CD8-positive, alpha-beta memory T cell (primary cell): ENCODE data around the gene SPDYE16. TPM values are rescaled to one million over a fixed set of nuclear protein-coding genes. Genes with fewer than 3 reads are reported as not detected.
"Not testable (repeated sequence)": the region's sequence is repeated elsewhere in the genome, so short reads cannot be mapped to it uniquely, and the experiment has no call there.

Experiments
- CTCF ChIA-PET: fragments of 350-600 bp; sonication (Branson Sonifier 250); formaldehyde crosslinking; loops from one replicate; lab custom pipeline; 2021; ENCODE audit warnings: antibody characterized with exemption; lab: Charles Lee
- POLR2A ChIA-PET: fragments of 350-600 bp; sonication (Branson Sonifier 250); formaldehyde crosslinking; loops from one replicate; lab custom pipeline; 2021; ENCODE audit warnings: antibody characterized with exemption; lab: Charles Lee
- DNase-seq, 5 donors: peaks; one replicate each; pipeline versions ENCODE4 v3.0.0 to v3.0.0-alpha.2; 2020 to 2022; ENCODE audit warnings: mixed read lengths in 1 of 5
- H3K27ac ChIP-seq: one replicate; pipeline ENCODE4 v1.7.0; 2013; ENCODE audit warnings: low read depth, mild to moderate bottlenecking, low read length, moderate library complexity
- H3K27me3 ChIP-seq: 2 replicates; pipeline ENCODE4 v1.7.0; 2013; ENCODE audit warnings: low read length, mild to moderate bottlenecking; ENCODE audit not compliant: insufficient read depth, poor library complexity, severe bottlenecking
- H3K36me3 ChIP-seq: 2 replicates; pipeline ENCODE4 v1.7.0; 2013; ENCODE audit warnings: mild to moderate bottlenecking, low read length, moderate library complexity; ENCODE audit not compliant: insufficient read depth
- H3K4me1 ChIP-seq: 2 replicates; pipeline ENCODE4 v1.7.0; 2013; ENCODE audit warnings: mild to moderate bottlenecking, low read length, moderate library complexity; ENCODE audit not compliant: insufficient read depth
- H3K4me3 ChIP-seq: 2 replicates; pipeline ENCODE4 v1.7.0; 2013; ENCODE audit warnings: mild to moderate bottlenecking, low read length
- H3K9me3 ChIP-seq: 2 replicates; pipeline ENCODE4 v1.7.0; 2013; ENCODE audit warnings: mild to moderate bottlenecking, low read length
- H3K27ac Mint-ChIP-seq, 8 donors: one replicate each; pipeline ENCODE4 v1.8.0; 2020 to 2021; ENCODE audit warnings: mixed read lengths in 8 of 8, mild to moderate bottlenecking in 6 of 8, inconsistent platforms in 3 of 8, moderate library complexity in 3 of 8
- H3K27me3 Mint-ChIP-seq, 2 donors: one replicate each; pipeline ENCODE4 v1.8.0; 2020 to 2021; ENCODE audit warnings: mixed read lengths in 2 of 2, mild to moderate bottlenecking in 1 of 2, moderate library complexity in 1 of 2
- H3K36me3 Mint-ChIP-seq, 3 donors: one replicate each; pipeline ENCODE4 v1.8.0; 2020 to 2021; ENCODE audit warnings: mixed read lengths in 3 of 3, inconsistent platforms in 1 of 3, mild to moderate bottlenecking in 1 of 3
- H3K4me1 Mint-ChIP-seq, 3 donors: one replicate each; pipeline ENCODE4 v1.8.0; 2020 to 2021; ENCODE audit warnings: mixed read lengths in 3 of 3, inconsistent platforms in 1 of 3, mild to moderate bottlenecking in 1 of 3
- H3K4me3 Mint-ChIP-seq, 7 donors: one replicate each; pipeline ENCODE4 v1.8.0; 2020 to 2021; ENCODE audit warnings: mixed read lengths in 7 of 7, mild to moderate bottlenecking in 6 of 7, moderate library complexity in 4 of 7, inconsistent platforms in 2 of 7
- H3K9me3 Mint-ChIP-seq, 5 donors: one replicate each; pipeline ENCODE4 v1.8.0; 2020 to 2022; ENCODE audit warnings: mixed read lengths in 5 of 5, mild to moderate bottlenecking in 3 of 5, moderate library complexity in 2 of 5, inconsistent platforms in 1 of 5
- polyA plus RNA-seq: library from polyadenylated mRNA; unstranded; fragments of 300-500 nt; fragmentation: Illumina TruSeq; gene quantifications from one replicate; pipeline ENCODE4 v1.2.3, GENCODE V29; 2021
- total RNA-seq, 2 experiments: library from RNA; stranded (reverse); gene quantifications; one replicate each; pipeline ENCODE4 v1.2.3, GENCODE V29; 2021

The SPDYE16 gene
- total and polyA plus RNA-seq, 3 experiments from 2014 or later, result 0.13 to 0.42 (median 0.20) TPM

- CTCF ChIA-PET, POLR2A ChIA-PET, H3K27me3 Mint-ChIP-seq, H3K4me3 Mint-ChIP-seq, H3K27me3 ChIP-seq, DNase-seq, H3K4me3 ChIP-seq, H3K4me1 ChIP-seq, H3K36me3 ChIP-seq, H3K9me3 ChIP-seq, H3K27ac Mint-ChIP-seq, H3K27ac ChIP-seq, H3K36me3 Mint-ChIP-seq, H3K9me3 Mint-ChIP-seq: not testable (repeated sequence)
- H3K4me1 Mint-ChIP-seq, result peaks cover 24 to 30% (median 26%) of the 10 kb centered on the region in 3 donors
Measured at GRCh38 chr7:76565001-76565400, 21.9 kb upstream of the SPDYE16 start.

- H3K4me3 ChIP-seq, CTCF ChIA-PET, H3K9me3 ChIP-seq, POLR2A ChIA-PET, H3K4me1 ChIP-seq, H3K27ac Mint-ChIP-seq, H3K9me3 Mint-ChIP-seq, H3K36me3 ChIP-seq, H3K27me3 ChIP-seq, H3K27me3 Mint-ChIP-seq, H3K27ac ChIP-seq, DNase-seq, H3K4me3 Mint-ChIP-seq: not testable (repeated sequence)
- peaks cover 4 to 22% (median 6%) of the 10 kb centered on the region in 3 donors for H3K36me3 Mint-ChIP-seq
- H3K4me1 Mint-ChIP-seq, result peaks cover 37 to 46% (median 45%) of the 10 kb centered on the region in 3 donors
Measured at GRCh38 chr7:76561342-76561741, 18.2 kb upstream of the SPDYE16 start.

- CTCF ChIA-PET, POLR2A ChIA-PET, H3K27me3 ChIP-seq, DNase-seq, H3K9me3 Mint-ChIP-seq, H3K27ac ChIP-seq, H3K4me3 Mint-ChIP-seq, H3K9me3 ChIP-seq, H3K27me3 Mint-ChIP-seq, H3K4me1 ChIP-seq, H3K36me3 ChIP-seq, H3K4me3 ChIP-seq: not testable (repeated sequence)
- H3K27ac Mint-ChIP-seq, result peak overlapping the region in 1 of 8 donors; percentile 56
- peaks cover 0 to 26% (median 4%) of the 10 kb centered on the region in 3 donors for H3K36me3 Mint-ChIP-seq
- peaks cover 39 to 47% (median 46%) of the 10 kb centered on the region in 3 donors for H3K4me1 Mint-ChIP-seq
Measured at GRCh38 chr7:76560157-76560556, 17.1 kb upstream of the SPDYE16 start.

- H3K4me3 Mint-ChIP-seq, H3K4me3 ChIP-seq, H3K27ac ChIP-seq, H3K9me3 Mint-ChIP-seq, H3K36me3 ChIP-seq, POLR2A ChIA-PET, DNase-seq, H3K27me3 Mint-ChIP-seq, H3K4me1 ChIP-seq, H3K9me3 ChIP-seq, CTCF ChIA-PET, H3K27me3 ChIP-seq: not testable (repeated sequence)
- peaks cover 0 to 28% (median 6%) of the 10 kb centered on the region in 3 donors for H3K36me3 Mint-ChIP-seq
- peaks cover 41 to 51% (median 50%) of the 10 kb centered on the region in 3 donors for H3K4me1 Mint-ChIP-seq
- peak overlapping the region in 1 of 8 donors; percentile 4 for H3K27ac Mint-ChIP-seq
Measured at GRCh38 chr7:76559685-76560084, 16.6 kb upstream of the SPDYE16 start.

GRCh38 chr7:76551992-76552391 is 8.9 kb upstream of the SPDYE16 start:
- H3K9me3 ChIP-seq, H3K27ac ChIP-seq, H3K27me3 Mint-ChIP-seq, H3K27me3 ChIP-seq, DNase-seq, H3K4me1 ChIP-seq, POLR2A ChIA-PET, H3K36me3 ChIP-seq, H3K9me3 Mint-ChIP-seq, H3K4me3 ChIP-seq, CTCF ChIA-PET: not testable (repeated sequence)
- H3K4me1 Mint-ChIP-seq, result peaks cover 22 to 45% (median 41%) of the 10 kb centered on the region in 3 donors
- peak overlapping the region in 1 of 7 donors; percentile 38 for H3K4me3 Mint-ChIP-seq
- H3K27ac Mint-ChIP-seq, result peak overlapping the region in 1 of 8 donors; percentile 23
- peaks cover 0 to 25% (median 7%) of the 10 kb centered on the region in 3 donors for H3K36me3 Mint-ChIP-seq

- Histone ChIP-seq H3K4me3 (peak overlapping the region; percentile 59), H3K27ac (peak overlapping the region; percentile 67)
- POLR2A ChIA-PET, H3K9me3 ChIP-seq, H3K4me1 ChIP-seq, H3K9me3 Mint-ChIP-seq, CTCF ChIA-PET, DNase-seq, H3K27me3 ChIP-seq, H3K36me3 ChIP-seq, H3K27me3 Mint-ChIP-seq: not testable (repeated sequence)
- H3K4me3 Mint-ChIP-seq, result peak overlapping the region; percentile 91 to 99 (median 92)
- peak overlapping the region; percentile 63 to 94 (median 88) for H3K27ac Mint-ChIP-seq
- peaks cover 0 to 18% (median 7%) of the 10 kb centered on the region in 3 donors for H3K36me3 Mint-ChIP-seq
- peaks cover 15 to 32% (median 28%) of the 10 kb centered on the region in 3 donors for H3K4me1 Mint-ChIP-seq
Measured at GRCh38 chr7:76549855-76550248, 6.8 kb upstream of the SPDYE16 start.

- H3K27me3 Mint-ChIP-seq, POLR2A ChIA-PET, H3K36me3 ChIP-seq, H3K4me1 ChIP-seq, H3K9me3 ChIP-seq, H3K9me3 Mint-ChIP-seq, CTCF ChIA-PET, H3K27me3 ChIP-seq: not testable (repeated sequence)
- H3K4me3 Mint-ChIP-seq, result peak overlapping the region; percentile 91 to 99 (median 92)
- peak; percentile 66 to 89 (median 82) for DNase-seq
- peak overlapping the region; percentile 81 to 94 (median 89) for H3K27ac Mint-ChIP-seq
- peaks cover 13 to 29% (median 26%) of the 10 kb centered on the region in 3 donors for H3K4me1 Mint-ChIP-seq
- Histone ChIP-seq H3K27ac (peak overlapping the region; percentile 67), H3K4me3 (peak overlapping the region; percentile 59)
- peaks cover 0 to 16% (median 5%) of the 10 kb centered on the region in 3 donors for H3K36me3 Mint-ChIP-seq
Measured at GRCh38 chr7:76549025-76549854, 6.1 kb upstream of the SPDYE16 start.

DNA sequence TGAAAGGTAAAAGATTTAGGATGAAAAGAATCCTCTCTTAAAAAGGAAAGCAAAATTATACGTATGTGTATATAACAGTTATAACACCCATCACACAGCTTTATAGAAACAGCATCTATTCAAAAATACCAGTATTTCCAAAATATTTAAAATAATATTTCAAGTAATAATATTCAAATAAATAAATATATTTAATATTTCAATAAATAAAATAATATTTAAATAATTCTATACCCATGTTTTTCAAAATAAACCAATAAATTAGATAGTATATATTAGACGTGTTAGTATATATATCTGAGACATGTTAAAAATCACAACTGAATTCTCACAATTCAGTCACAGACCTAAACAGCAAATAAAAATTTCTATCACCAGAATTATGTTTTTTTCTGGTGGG is 11.5 kb downstream of the SPDYE16 start:
- CTCF ChIA-PET, DNase-seq, H3K36me3 Mint-ChIP-seq, H3K4me1 Mint-ChIP-seq, H3K9me3 ChIP-seq, H3K27me3 ChIP-seq, H3K27ac ChIP-seq, H3K4me1 ChIP-seq, H3K9me3 Mint-ChIP-seq, H3K4me3 Mint-ChIP-seq, H3K27ac Mint-ChIP-seq, H3K27me3 Mint-ChIP-seq, H3K4me3 ChIP-seq, H3K36me3 ChIP-seq: not testable (repeated sequence)
- POLR2A ChIA-PET, result interaction anchor here (0.6 kb wide), 1 partner anchor 233 kb away, joined by 3 read pairs; no protein-coding TSS in a partner anchor
